Caco-2 (cell line): Measurements from ENCODE around the gene VANGL1. TPM values are rescaled to one million over a fixed set of nuclear protein-coding genes. Genes with fewer than 3 reads are reported as not detected.

Experiments used
- BruUV-seq: library from RNA; stranded (reverse); fragments of 400-500 nt; replicated peaks from 2 replicates; lab custom pipeline; 2021; lab: Mats Ljungman, UMichigan
- CTCF ChIA-PET: fragments of 300-600 bp; sonication (Branson Sonifier 250); formaldehyde crosslinking; loops from one replicate; lab custom pipeline; 2022; ENCODE audit warnings: antibody characterized with exemption; lab: Charles Lee
- POLR2A ChIA-PET: fragments of 300-600 bp; sonication (Branson Sonifier 250); formaldehyde crosslinking; loops from one replicate; lab custom pipeline; 2022; ENCODE audit warnings: antibody characterized with exemption; lab: Charles Lee
- DNase-seq, 2 experiments: peaks; one replicate each; pipeline versions ENCODE4 v3.0.0 to v3.0.0-alpha.2; 2020 to 2022
- H3K27me3 ChIP-seq: replicated peaks from 2 replicates; pipeline ENCODE4 v1.6.0; 2011; ENCODE audit warnings: low read length; ENCODE audit not compliant: control insufficient read depth, insufficient read depth
- H3K36me3 ChIP-seq: 2 replicates; pipeline ENCODE4 v1.5.1; 2011; ENCODE audit warnings: low read length; ENCODE audit not compliant: control insufficient read depth, insufficient read depth
- H3K4me1 ChIP-seq: fragments of 250-450 bp; sonication (Bioruptor Pico); 2 replicates; pipeline ENCODE4 v1.5.1; 2020; ENCODE audit warnings: mild to moderate bottlenecking
- H3K4me3 ChIP-seq: 2 replicates; pipeline ENCODE4 v1.5.1; 2011; ENCODE audit warnings: low read depth, mild to moderate bottlenecking, control low read depth, low read length
- H3K9me3 ChIP-seq: fragments of 250-450 bp; sonication (Bioruptor Pico); 2 replicates; pipeline ENCODE4 v1.5.1; 2020; ENCODE audit warnings: mild to moderate bottlenecking, moderate library complexity
- H3K27ac Mint-ChIP-seq: one replicate; pipeline ENCODE4 v1.8.0; 2022; ENCODE audit warnings: mixed read lengths; ENCODE audit not compliant: unreplicated experiment
- H3K27me3 Mint-ChIP-seq: one replicate; pipeline ENCODE4 v1.8.0; 2022; ENCODE audit warnings: mixed read lengths; ENCODE audit not compliant: insufficient read depth, unreplicated experiment
- H3K36me3 Mint-ChIP-seq: one replicate; pipeline ENCODE4 v1.8.0; 2022; ENCODE audit warnings: mild to moderate bottlenecking, mixed read lengths; ENCODE audit not compliant: insufficient read depth, unreplicated experiment
- H3K4me1 Mint-ChIP-seq: one replicate; pipeline ENCODE4 v1.8.0; 2022; ENCODE audit warnings: low read depth, mixed read lengths; ENCODE audit not compliant: unreplicated experiment
- H3K4me3 Mint-ChIP-seq: one replicate; pipeline ENCODE4 v1.8.0; 2022; ENCODE audit warnings: mild to moderate bottlenecking, moderate library complexity, mixed read lengths; ENCODE audit not compliant: unreplicated experiment
- H3K9me3 Mint-ChIP-seq: one replicate; pipeline ENCODE4 v1.8.0; 2022; ENCODE audit warnings: mixed read lengths; ENCODE audit not compliant: unreplicated experiment
- CTCF ChIP-seq, 2 experiments: fragments of 200-600 bp in 1 of 2; IDR thresholded peaks; 1 replicate in 1 of 2; 2 replicates in 1 of 2; pipeline versions ENCODE4 v1.5.1 to v1.8.0; 2011 to 2022; ENCODE audit warnings: antibody characterized with exemption in 1 of 2, control low read depth in 1 of 2, inconsistent platforms in 1 of 2, low read depth in 1 of 2, low read length in 1 of 2, mild to moderate bottlenecking in 1 of 2, moderate library complexity in 1 of 2; ENCODE audit not compliant: insufficient read depth in 1 of 2, severe bottlenecking in 1 of 2, unreplicated experiment in 1 of 2
- intact Hi-C: fragments of 100-400 bp; cut with micrococcal nuclease; formaldehyde crosslinking; loops from one replicate; pipeline ENCODE4 v1.10.0; 2022; ENCODE audit not compliant: unreplicated experiment
- total RNA-seq: library from RNA; stranded (reverse); gene quantifications from 2 replicates; pipeline ENCODE4 v1.2.3, GENCODE V29; 2022

Gene VANGL1
- total RNA-seq, 1 experiment from 2014 or later, result 13.6 TPM

GRCh38 chr1:115647507-115647906 is 5.7 kb downstream of the VANGL1 start:
- no TSS peak for BruUV-seq
- no peak for TF ChIP-seq CTCF (IDR thresholded peaks at IDR 0.05; ENCODE audit: insufficient read depth in 1 of 2, low read depth in 1 of 2, low read length in 1 of 2, severe bottlenecking in 1 of 2, unreplicated experiment in 1 of 2)
- Mint-ChIP-seq H3K4me1 (no peaks in the 10 kb centered on the region), H3K36me3 (no peaks in the 10 kb centered on the region), H3K9me3 (no peaks in the 10 kb centered on the region), H3K27me3 (no peaks in the 10 kb centered on the region), H3K27ac (no peak overlapping the region), H3K4me3 (no peak overlapping the region)
- intact Hi-C loops, result no loop called here
- CTCF ChIA-PET, result interaction anchor here (1.0 kb wide), 1 partner anchor 59 kb away, joined by 3 read pairs; no protein-coding TSS in a partner anchor
- Histone ChIP-seq H3K9me3 (no peaks in the 10 kb centered on the region), H3K4me1 (peaks cover 55% of the 10 kb centered on the region), H3K36me3 (0 out of 2 replicates have a peak, but pooled peaks cover 1% of the 10 kb centered on the region), H3K4me3 (no peak overlapping the region), H3K27me3 (no peaks in the 10 kb centered on the region)
- DNase-seq, result no peak
- POLR2A ChIA-PET, result no interaction called here

- Mint-ChIP-seq H3K27me3 (no peaks in the 10 kb centered on the region), H3K4me3 (no peak overlapping the region), H3K4me1 (no peaks in the 10 kb centered on the region), H3K9me3 (no peaks in the 10 kb centered on the region), H3K27ac (no peak overlapping the region), H3K36me3 (no peaks in the 10 kb centered on the region)
- ChIA-PET CTCF (interaction anchor here (1.0 kb wide), 1 partner anchor 59 kb away, joined by 3 read pairs; no protein-coding TSS in a partner anchor), POLR2A (no interaction called here)
- Histone ChIP-seq H3K27me3 (no peaks in the 10 kb centered on the region), H3K36me3 (0 out of 2 replicates have a peak, but pooled peaks cover 1% of the 10 kb centered on the region), H3K4me1 (peaks cover 55% of the 10 kb centered on the region), H3K4me3 (no peak overlapping the region), H3K9me3 (no peaks in the 10 kb centered on the region)
- no peak for DNase-seq
- intact Hi-C loops, result no loop called here
- no TSS peak for BruUV-seq
- no peak for TF ChIP-seq CTCF (IDR thresholded peaks at IDR 0.05; ENCODE audit: insufficient read depth in 1 of 2, low read depth in 1 of 2, low read length in 1 of 2, severe bottlenecking in 1 of 2, unreplicated experiment in 1 of 2)
Measured at GRCh38 chr1:115647919-115648650, 6.3 kb downstream of the VANGL1 start.

GRCh38 chr1:115648717-115649691 is 7.2 kb downstream of the VANGL1 start:
- no peaks in the 10 kb centered on the region for H3K9me3 ChIP-seq
- POLR2A ChIA-PET, result no interaction called here
- no TSS peak for BruUV-seq
- TF ChIP-seq CTCF (IDR thresholded peaks at IDR 0.05; ENCODE audit: insufficient read depth in 1 of 2, low read depth in 1 of 2, low read length in 1 of 2, severe bottlenecking in 1 of 2, unreplicated experiment in 1 of 2), result no peak
- H3K4me3 ChIP-seq, result no peak overlapping the region
- Mint-ChIP-seq H3K4me1 (no peaks in the 10 kb centered on the region), H3K27ac (peak overlapping the region; percentile 67), H3K27me3 (no peaks in the 10 kb centered on the region), H3K4me3 (peak overlapping the region; percentile 58), H3K36me3 (peaks cover 6% of the 10 kb centered on the region), H3K9me3 (no peaks in the 10 kb centered on the region)
- intact Hi-C loops, result no loop called here
- 0 out of 2 replicates have a peak, but pooled peaks cover 1% of the 10 kb centered on the region for H3K36me3 ChIP-seq
- H3K27me3 ChIP-seq, result no peaks in the 10 kb centered on the region
- CTCF ChIA-PET, result interaction anchor here (0.7 kb wide), 1 partner anchor 123 kb away, joined by 3 read pairs; no protein-coding TSS in a partner anchor
- peaks cover 49% of the 10 kb centered on the region for H3K4me1 ChIP-seq
- no peak for DNase-seq
